Lower leg skin (tissue), 3 donors: Measurements from ENCODE around the gene ECM1.

ENCODE experiments used
- POLR2A ChIP-seq, 2 donors: fragments of 450-650 bp; IDR thresholded peaks; one replicate each; pipeline ENCODE4 v1.6.1; 2016 to 2017; ENCODE audit warnings: antibody characterized with exemption in 2 of 2, mild to moderate bottlenecking in 1 of 2, moderate library complexity in 1 of 2
- TF ChIP-seq, protein P1 (sequence below), 3 donors: fragments of 450-650 bp; IDR thresholded peaks; one replicate each; pipeline ENCODE4 v1.5.1; 2016; ENCODE audit warnings: antibody characterized with exemption in 3 of 3, mild to moderate bottlenecking in 3 of 3, moderate library complexity in 2 of 3

DNA sequence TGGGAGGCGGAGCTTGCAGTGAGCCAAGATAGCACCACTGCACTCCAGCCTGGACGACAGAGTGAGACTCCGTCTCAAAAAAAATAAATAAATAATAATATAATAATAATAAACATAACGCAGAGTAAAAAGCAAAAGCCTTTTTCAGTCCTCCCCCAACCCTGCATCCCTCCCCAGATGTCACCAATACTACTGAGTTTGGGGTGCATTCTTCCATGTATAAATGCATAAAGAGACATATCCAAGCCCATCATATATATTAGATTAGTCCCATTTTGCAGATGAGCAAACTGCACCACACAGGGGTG, 40.4 kb downstream of the ECM1 start:
- TF ChIP-seq, protein P1, sequence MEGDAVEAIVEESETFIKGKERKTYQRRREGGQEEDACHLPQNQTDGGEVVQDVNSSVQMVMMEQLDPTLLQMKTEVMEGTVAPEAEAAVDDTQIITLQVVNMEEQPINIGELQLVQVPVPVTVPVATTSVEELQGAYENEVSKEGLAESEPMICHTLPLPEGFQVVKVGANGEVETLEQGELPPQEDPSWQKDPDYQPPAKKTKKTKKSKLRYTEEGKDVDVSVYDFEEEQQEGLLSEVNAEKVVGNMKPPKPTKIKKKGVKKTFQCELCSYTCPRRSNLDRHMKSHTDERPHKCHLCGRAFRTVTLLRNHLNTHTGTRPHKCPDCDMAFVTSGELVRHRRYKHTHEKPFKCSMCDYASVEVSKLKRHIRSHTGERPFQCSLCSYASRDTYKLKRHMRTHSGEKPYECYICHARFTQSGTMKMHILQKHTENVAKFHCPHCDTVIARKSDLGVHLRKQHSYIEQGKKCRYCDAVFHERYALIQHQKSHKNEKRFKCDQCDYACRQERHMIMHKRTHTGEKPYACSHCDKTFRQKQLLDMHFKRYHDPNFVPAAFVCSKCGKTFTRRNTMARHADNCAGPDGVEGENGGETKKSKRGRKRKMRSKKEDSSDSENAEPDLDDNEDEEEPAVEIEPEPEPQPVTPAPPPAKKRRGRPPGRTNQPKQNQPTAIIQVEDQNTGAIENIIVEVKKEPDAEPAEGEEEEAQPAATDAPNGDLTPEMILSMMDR (IDR thresholded peaks at IDR 0.05) = no peak
- TF ChIP-seq POLR2A (IDR thresholded peaks at IDR 0.05) = no peak
